Stomach smooth muscle (tissue), 2 donors: ENCODE data around the gene FGF2.

Source experiments
- H3K27ac ChIP-seq: one replicate; pipeline ENCODE4 v1.7.0; 2013; ENCODE audit warnings: mild to moderate bottlenecking, low read length, inconsistent platforms
- H3K27me3 ChIP-seq, 2 donors: one replicate each; pipeline ENCODE4 v1.7.0; 2013; ENCODE audit warnings: low read length in 2 of 2; ENCODE audit not compliant: insufficient read depth in 2 of 2, control insufficient read depth in 1 of 2
- H3K36me3 ChIP-seq, 2 donors: one replicate each; pipeline ENCODE4 v1.7.0; 2013; ENCODE audit warnings: low read length in 2 of 2; ENCODE audit not compliant: control insufficient read depth in 2 of 2, insufficient read depth in 2 of 2
- H3K4me1 ChIP-seq: one replicate; pipeline ENCODE4 v1.7.0; 2013; ENCODE audit warnings: low read length; ENCODE audit not compliant: control insufficient read depth, insufficient read depth
- H3K4me3 ChIP-seq, 2 donors: one replicate each; pipeline ENCODE4 v1.7.0; 2013; ENCODE audit warnings: low read length in 2 of 2
- H3K9ac ChIP-seq, 2 donors: one replicate each; pipeline ENCODE4 v1.7.0; 2013; ENCODE audit warnings: low read length in 2 of 2, mild to moderate bottlenecking in 1 of 2
- H3K9me3 ChIP-seq, 2 donors: one replicate each; pipeline ENCODE4 v1.7.0; 2013; ENCODE audit warnings: low read length in 2 of 2; ENCODE audit not compliant: control insufficient read depth in 2 of 2
- donor health status: healthy.
- donor health status: Pancreatic carcinoma.

FGF2 gene

GRCh38 chr4:122814426-122814825 lies 12.2 kb upstream of the FGF2 start:
- Histone ChIP-seq H3K4me3 (no peak overlapping the region), H3K4me1 (no peaks in the 10 kb centered on the region), H3K36me3 (no peaks in the 10 kb centered on the region), H3K27ac (no peak overlapping the region), H3K9ac (no peak overlapping the region), H3K9me3 (no peaks in the 10 kb centered on the region), H3K27me3 (no peaks in the 10 kb centered on the region)

GRCh38 chr4:122815248-122815647 lies 11.4 kb upstream of the FGF2 start:
- Histone ChIP-seq H3K27ac (no peak overlapping the region), H3K9me3 (no peaks in the 10 kb centered on the region)

GRCh38 chr4:122816476-122816875 lies 10.2 kb upstream of the FGF2 start:
- Histone ChIP-seq H3K9me3 (no peaks in the 10 kb centered on the region), H3K27ac (no peak overlapping the region), H3K4me3 (no peak overlapping the region), H3K9ac (no peak overlapping the region), H3K27me3 (no peaks in the 10 kb centered on the region), H3K4me1 (no peaks in the 10 kb centered on the region), H3K36me3 (no peaks in the 10 kb centered on the region)

More at GRCh38 chr4:122815248-122815647, 11.4 kb upstream of the FGF2 start:
- H3K9ac ChIP-seq = no peak overlapping the region
- no peak overlapping the region for H3K4me3 ChIP-seq
- no peaks in the 10 kb centered on the region for H3K27me3 ChIP-seq
- no peaks in the 10 kb centered on the region for H3K36me3 ChIP-seq
- no peaks in the 10 kb centered on the region for H3K4me1 ChIP-seq

GRCh38 chr4:122819708-122820449 lies 6.8 kb upstream of the FGF2 start:
- no peak overlapping the region for H3K4me3 ChIP-seq
- H3K27ac ChIP-seq = no peak overlapping the region
- no peaks in the 10 kb centered on the region for H3K27me3 ChIP-seq
- no peak overlapping the region for H3K9ac ChIP-seq
- no peaks in the 10 kb centered on the region for H3K9me3 ChIP-seq
- H3K36me3 ChIP-seq = no peaks in the 10 kb centered on the region
- no peaks in the 10 kb centered on the region for H3K4me1 ChIP-seq

GRCh38 chr4:122821092-122821491 lies 5.5 kb upstream of the FGF2 start:
- Histone ChIP-seq H3K27me3 (no peaks in the 10 kb centered on the region), H3K9ac (no peak overlapping the region), H3K9me3 (no peaks in the 10 kb centered on the region), H3K27ac (no peak overlapping the region), H3K36me3 (no peaks in the 10 kb centered on the region), H3K4me3 (no peak overlapping the region), H3K4me1 (no peaks in the 10 kb centered on the region)

- H3K27ac ChIP-seq = no peak overlapping the region
- no peaks in the 10 kb centered on the region for H3K27me3 ChIP-seq
- H3K36me3 ChIP-seq = no peaks in the 10 kb centered on the region
- no peak overlapping the region for H3K4me3 ChIP-seq
- peaks cover 1% of the 10 kb centered on the region for H3K4me1 ChIP-seq
- H3K9ac ChIP-seq = no peak overlapping the region
- H3K9me3 ChIP-seq = no peaks in the 10 kb centered on the region
Measured at GRCh38 chr4:122822466-122822865, 4.2 kb upstream of the FGF2 start.

- Histone ChIP-seq H3K27ac (no peak overlapping the region), H3K36me3 (no peaks in the 10 kb centered on the region), H3K9ac (no peak overlapping the region), H3K9me3 (no peaks in the 10 kb centered on the region), H3K27me3 (no peaks in the 10 kb centered on the region), H3K4me1 (peaks cover 7% of the 10 kb centered on the region), H3K4me3 (no peak overlapping the region)
Measured at GRCh38 chr4:122823476-122823875, 3.2 kb upstream of the FGF2 start.

GRCh38 chr4:122824616-122825015 lies 2.0 kb upstream of the FGF2 start:
- H3K4me3 ChIP-seq = no peak overlapping the region
- H3K4me1 ChIP-seq = peaks cover 12% of the 10 kb centered on the region
- no peaks in the 10 kb centered on the region for H3K27me3 ChIP-seq
- no peaks in the 10 kb centered on the region for H3K9me3 ChIP-seq
- no peaks in the 10 kb centered on the region for H3K36me3 ChIP-seq
- H3K27ac ChIP-seq = no peak overlapping the region
- H3K9ac ChIP-seq = no peak overlapping the region

GRCh38 chr4:122826079-122826527 lies 528 bp upstream of the FGF2 start:
- H3K9me3 ChIP-seq = no peaks in the 10 kb centered on the region
- H3K27me3 ChIP-seq = no peaks in the 10 kb centered on the region
- no peaks in the 10 kb centered on the region for H3K36me3 ChIP-seq
- H3K4me3 ChIP-seq = peak overlapping the region; percentile 61 to 87
- peak overlapping the region; percentile 73 to 75 for H3K9ac ChIP-seq
- H3K4me1 ChIP-seq = peaks cover 17% of the 10 kb centered on the region
- H3K27ac ChIP-seq = peak overlapping the region; percentile 78

- Histone ChIP-seq H3K4me3 (peak overlapping the region; percentile 87 to 88), H3K9ac (peak overlapping the region; percentile 78 to 84), H3K9me3 (no peaks in the 10 kb centered on the region), H3K4me1 (peaks cover 24% of the 10 kb centered on the region), H3K27me3 (no peaks in the 10 kb centered on the region), H3K27ac (peak overlapping the region; percentile 84), H3K36me3 (no peaks in the 10 kb centered on the region)
Measured at GRCh38 chr4:122827258-122827878, 737 bp downstream of the FGF2 start.
